ENCODE results near the gene MOGAT1.

- TF ChIP-seq, protein P1, sequence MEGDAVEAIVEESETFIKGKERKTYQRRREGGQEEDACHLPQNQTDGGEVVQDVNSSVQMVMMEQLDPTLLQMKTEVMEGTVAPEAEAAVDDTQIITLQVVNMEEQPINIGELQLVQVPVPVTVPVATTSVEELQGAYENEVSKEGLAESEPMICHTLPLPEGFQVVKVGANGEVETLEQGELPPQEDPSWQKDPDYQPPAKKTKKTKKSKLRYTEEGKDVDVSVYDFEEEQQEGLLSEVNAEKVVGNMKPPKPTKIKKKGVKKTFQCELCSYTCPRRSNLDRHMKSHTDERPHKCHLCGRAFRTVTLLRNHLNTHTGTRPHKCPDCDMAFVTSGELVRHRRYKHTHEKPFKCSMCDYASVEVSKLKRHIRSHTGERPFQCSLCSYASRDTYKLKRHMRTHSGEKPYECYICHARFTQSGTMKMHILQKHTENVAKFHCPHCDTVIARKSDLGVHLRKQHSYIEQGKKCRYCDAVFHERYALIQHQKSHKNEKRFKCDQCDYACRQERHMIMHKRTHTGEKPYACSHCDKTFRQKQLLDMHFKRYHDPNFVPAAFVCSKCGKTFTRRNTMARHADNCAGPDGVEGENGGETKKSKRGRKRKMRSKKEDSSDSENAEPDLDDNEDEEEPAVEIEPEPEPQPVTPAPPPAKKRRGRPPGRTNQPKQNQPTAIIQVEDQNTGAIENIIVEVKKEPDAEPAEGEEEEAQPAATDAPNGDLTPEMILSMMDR (conservative IDR thresholded peaks at IDR 0.05; ENCODE audit: low read depth, low read length) = no peak
- TF ChIP-seq POLR2A (IDR thresholded peaks at IDR 0.05; ENCODE audit: low read depth, low read length) (no peak), SMC3 (IDR thresholded peaks at IDR 0.05; ENCODE audit: low read depth, low read length) (no peak), MXI1 (IDR thresholded peaks at IDR 0.05; ENCODE audit: borderline replicate concordance, low read depth, low read length) (no peak), RFX5 (IDR thresholded peaks at IDR 0.05; ENCODE audit: low read depth, low read length) (no peak), ELK1 (IDR thresholded peaks at IDR 0.05; ENCODE audit: borderline replicate concordance, low read depth, low read length) (no peak), BHLHE40 (IDR thresholded peaks at IDR 0.05; ENCODE audit: low read depth, low read length) (no peak), RAD21 (IDR thresholded peaks at IDR 0.05; ENCODE audit: low read length) (no peak), FOS (IDR thresholded peaks at IDR 0.05; ENCODE audit: low read depth, low read length) (no peak), CEBPB (IDR thresholded peaks at IDR 0.05; ENCODE audit: low read depth, low read length) (no peak), MAZ (IDR thresholded peaks at IDR 0.05; ENCODE audit: borderline replicate concordance, low read depth, low read length) (no peak), CHD1 (IDR thresholded peaks at IDR 0.05; ENCODE audit: low read depth, low read length) (no peak), USF2 (IDR thresholded peaks at IDR 0.05; ENCODE audit: low read depth, low read length) (no peak)
Measured at GRCh38 chr2:222724208-222724607, 52.8 kb downstream of the MOGAT1 start.
